Uterus (tissue), 4 donors: ENCODE data around the gene GIGYF2. TPM values are rescaled to one million over a fixed set of nuclear protein-coding genes. Genes with fewer than 3 reads are reported as not detected.

ENCODE experiments used
- DNase-seq, 2 donors: peaks; one replicate each; pipeline ENCODE4 v3.0.0-alpha.2; 2019 to 2020
- H3K27ac ChIP-seq, 2 donors: fragments of 200-600 bp; sonication (generic); 1 replicate in 1 of 2; 2 replicates in 1 of 2; pipeline ENCODE4 v1.5.1; 2016 to 2018
- H3K27me3 ChIP-seq, 2 donors: fragments of 200-600 bp; sonication (generic); one replicate each; pipeline ENCODE4 v1.5.1; 2018 to 2019; ENCODE audit warnings: control low read depth in 1 of 2
- H3K36me3 ChIP-seq, 2 donors: fragments of 200-600 bp; sonication (generic); one replicate each; pipeline ENCODE4 v1.5.1; 2019; ENCODE audit warnings: control low read depth in 1 of 2
- H3K4me1 ChIP-seq, 2 donors: fragments of 200-600 bp; sonication (generic); one replicate each; pipeline ENCODE4 v1.5.1; 2018 to 2019; ENCODE audit warnings: control low read depth in 1 of 2
- H3K4me3 ChIP-seq, 2 donors: fragments of 200-600 bp; sonication (generic); 1 replicate in 1 of 2; 2 replicates in 1 of 2; pipeline ENCODE4 v1.5.1; 2018 to 2019; ENCODE audit warnings: mild to moderate bottlenecking in 1 of 2
- H3K9me3 ChIP-seq, 2 donors: fragments of 200-600 bp; sonication (generic); one replicate each; pipeline ENCODE4 v1.5.1; 2019; ENCODE audit warnings: control low read depth in 1 of 2
- CTCF ChIP-seq, 4 experiments: fragments of 200-600 bp in 2 of 4; fragments of 450-650 bp in 2 of 4; sonication (generic) in 2 of 4; IDR thresholded peaks; one replicate each; pipeline ENCODE4 v1.5.1; 2016 to 2019; ENCODE audit warnings: antibody characterized with exemption in 4 of 4, mild to moderate bottlenecking in 2 of 4, moderate library complexity in 1 of 4
- POLR2A ChIP-seq, 2 donors: fragments of 450-650 bp; IDR thresholded peaks; one replicate each; pipeline ENCODE4 v1.6.1; 2016; ENCODE audit warnings: antibody characterized with exemption in 2 of 2, mild to moderate bottlenecking in 1 of 2, moderate library complexity in 1 of 2
- intact Hi-C: fragments of 100-400 bp; cut with DNase I; formaldehyde crosslinking; loops from one replicate; pipeline ENCODE4 v1.15.1; 2023; ENCODE audit warnings: low total_unique reads
- total RNA-seq, 4 donors: library from RNA; depleted of rRNA in 3 of 4; stranded (reverse); fragments of >200 nt in 3 of 4; gene quantifications; one replicate each; pipeline versions ENCODE4 v1.1.0 to v1.2.4, GENCODE V29; 2014 to 2023
- donor health status: DM: yes; HTN: yes; CAD: no.

The GIGYF2 gene
- total RNA-seq, 4 donors from 2014 or later = 16.5 to 125 (median 97.3) TPM

- H3K27me3 ChIP-seq = peaks cover 0 to 1% of the 10 kb centered on the region in 2 donors
- H3K36me3 ChIP-seq = no peaks in the 10 kb centered on the region
- intact Hi-C loops = no loop called here
- no peak overlapping the region for H3K4me3 ChIP-seq
- DNase-seq = no peak
- TF ChIP-seq POLR2A (IDR thresholded peaks at IDR 0.05) = no peak
- TF ChIP-seq CTCF (IDR thresholded peaks at IDR 0.05) = no peak
- no peak overlapping the region for H3K27ac ChIP-seq
- peaks cover 0 to 4% of the 10 kb centered on the region in 2 donors for H3K4me1 ChIP-seq
- H3K9me3 ChIP-seq = no peaks in the 10 kb centered on the region
Observed at GRCh38 chr2:232880764-232881351, 183.7 kb downstream of the GIGYF2 start.

DNA sequence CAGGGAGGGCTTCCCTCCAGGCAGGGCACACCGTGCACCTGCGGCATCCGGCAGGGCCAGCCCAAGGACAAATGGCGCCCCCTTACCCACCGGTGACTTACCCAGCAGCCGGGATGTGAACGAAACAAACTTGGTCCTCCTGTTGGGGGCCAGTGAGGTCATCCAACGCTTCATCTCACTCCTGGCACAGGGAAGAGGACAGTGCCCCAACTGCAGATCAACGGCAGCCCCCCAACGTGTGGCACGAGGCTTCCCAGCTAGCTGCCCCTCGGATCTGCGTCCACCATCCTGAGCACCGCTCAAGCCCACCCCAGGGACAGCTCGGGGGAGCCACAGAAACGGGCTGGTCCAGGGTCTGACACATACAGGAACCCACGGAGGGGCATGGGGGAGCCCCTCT is 185.0 kb downstream of the GIGYF2 start:
- TF ChIP-seq POLR2A (IDR thresholded peaks at IDR 0.05) (no peak), CTCF (IDR thresholded peaks at IDR 0.05) (no peak)
- H3K36me3 ChIP-seq = no peaks in the 10 kb centered on the region
- no peaks in the 10 kb centered on the region for H3K27me3 ChIP-seq
- no peaks in the 10 kb centered on the region for H3K4me1 ChIP-seq
- no peaks in the 10 kb centered on the region for H3K9me3 ChIP-seq
- no peak for DNase-seq
- intact Hi-C loops = no loop called here
- H3K4me3 ChIP-seq = no peak overlapping the region
- no peak overlapping the region for H3K27ac ChIP-seq

GRCh38 chr2:232882505-232883115 is 185.5 kb downstream of the GIGYF2 start:
- Histone ChIP-seq H3K4me3 (no peak overlapping the region), H3K9me3 (no peaks in the 10 kb centered on the region), H3K27ac (no peak overlapping the region), H3K36me3 (no peaks in the 10 kb centered on the region), H3K4me1 (no peaks in the 10 kb centered on the region), H3K27me3 (no peaks in the 10 kb centered on the region)
- no peak for DNase-seq
- no peak for TF ChIP-seq POLR2A (IDR thresholded peaks at IDR 0.05)
- TF ChIP-seq CTCF (IDR thresholded peaks at IDR 0.05) = no peak
- intact Hi-C loops = no loop called here

DNA sequence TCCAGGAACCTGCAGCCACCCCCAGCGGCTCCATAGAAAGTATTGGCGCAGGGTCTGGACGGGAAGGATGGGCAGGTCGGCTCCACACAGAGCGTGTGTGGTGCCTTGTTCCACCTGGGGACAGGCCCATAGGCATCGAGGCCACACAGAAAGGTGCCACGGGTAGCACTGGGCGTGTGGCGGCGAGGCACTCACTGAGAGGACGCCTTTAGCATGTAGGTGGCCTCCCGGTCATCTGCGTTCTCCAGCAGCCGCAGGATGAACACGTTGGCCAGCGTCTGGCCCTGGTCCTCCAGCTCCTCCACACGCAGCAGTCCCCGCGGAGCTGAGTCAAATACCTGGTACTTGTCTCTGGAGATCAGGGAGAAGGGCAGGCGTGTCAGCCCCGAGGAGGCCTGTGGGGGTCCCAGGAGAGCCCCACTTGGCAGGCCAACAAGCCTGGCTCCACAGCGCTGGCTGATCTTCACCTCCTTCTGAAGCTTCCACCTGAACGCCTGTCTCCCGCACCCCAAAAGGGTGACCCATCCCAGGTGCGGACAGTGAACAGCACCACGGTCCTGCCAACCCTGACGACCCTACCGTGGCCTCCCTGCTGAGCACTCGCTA is 186.1 kb downstream of the GIGYF2 start:
- Histone ChIP-seq H3K36me3 (no peaks in the 10 kb centered on the region), H3K27me3 (no peaks in the 10 kb centered on the region), H3K4me3 (no peak overlapping the region), H3K27ac (no peak overlapping the region), H3K4me1 (no peaks in the 10 kb centered on the region), H3K9me3 (no peaks in the 10 kb centered on the region)
- intact Hi-C loops = no loop called here
- no peak for TF ChIP-seq CTCF (IDR thresholded peaks at IDR 0.05)
- TF ChIP-seq POLR2A (IDR thresholded peaks at IDR 0.05) = no peak
- no peak for DNase-seq

- H3K27ac ChIP-seq = no peak overlapping the region
- no peaks in the 10 kb centered on the region for H3K9me3 ChIP-seq
- no peak for DNase-seq
- H3K4me3 ChIP-seq = no peak overlapping the region
- H3K36me3 ChIP-seq = no peaks in the 10 kb centered on the region
- intact Hi-C loops = no loop called here
- no peaks in the 10 kb centered on the region for H3K4me1 ChIP-seq
- no peaks in the 10 kb centered on the region for H3K27me3 ChIP-seq
- TF ChIP-seq CTCF (IDR thresholded peaks at IDR 0.05) (no peak), POLR2A (IDR thresholded peaks at IDR 0.05) (no peak)
Observed at GRCh38 chr2:232884001-232884421, 186.9 kb downstream of the GIGYF2 start.
